ENCODE data around the gene STOX2.

STOX2 gene

DNA sequence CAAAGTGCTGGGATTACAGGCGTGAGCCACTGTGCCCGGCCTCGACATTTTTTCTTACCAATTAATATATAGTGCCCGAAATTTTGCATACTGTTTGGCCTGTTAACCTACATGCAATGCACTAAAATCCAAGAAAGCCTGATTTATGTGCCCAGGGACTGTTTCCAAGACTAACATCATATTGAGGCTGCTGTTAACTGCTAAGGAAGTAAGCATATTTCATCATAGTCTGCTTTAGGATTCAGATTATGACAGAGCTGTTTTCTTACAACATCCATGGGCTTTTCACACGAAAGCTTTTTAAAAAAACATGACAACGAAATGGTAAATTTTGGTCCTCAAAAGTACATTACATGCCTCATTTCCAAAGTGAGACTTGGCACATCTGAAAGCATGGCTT lies 84.4 kb downstream of the STOX2 start:
- Histone ChIP-seq H3F3A (ENCODE audit: insufficient read depth, low read length) (no peaks in the 10 kb centered on the region), H3K36me3 (ENCODE audit: insufficient read depth, low read length) (no peaks in the 10 kb centered on the region), H2AFZ (ENCODE audit: low read length) (no peak overlapping the region), H3K27ac (ENCODE audit: low read depth, low read length, poor library complexity, severe bottlenecking) (no peak overlapping the region), H3K79me2 (ENCODE audit: insufficient read depth, low read length) (no peaks in the 10 kb centered on the region), H3K27me3 (ENCODE audit: insufficient read depth, low read length) (no peaks in the 10 kb centered on the region), H4K20me1 (ENCODE audit: insufficient read depth, low read length) (no peaks in the 10 kb centered on the region), H3K9me3 (ENCODE audit: low read length) (no peaks in the 10 kb centered on the region), H3K9ac (ENCODE audit: low read length) (no peak overlapping the region), H3K4me2 (ENCODE audit: low read length) (no peak overlapping the region), H3K4me3 (ENCODE audit: low read depth, low read length, poor library complexity, severe bottlenecking) (no peak overlapping the region), H3K4me1 (ENCODE audit: insufficient read depth, low read length, severe bottlenecking) (no peaks in the 10 kb centered on the region), H3K9me2 (ENCODE audit: low read depth, low read length) (no peaks in the 10 kb centered on the region)
- TF ChIP-seq, protein P1, sequence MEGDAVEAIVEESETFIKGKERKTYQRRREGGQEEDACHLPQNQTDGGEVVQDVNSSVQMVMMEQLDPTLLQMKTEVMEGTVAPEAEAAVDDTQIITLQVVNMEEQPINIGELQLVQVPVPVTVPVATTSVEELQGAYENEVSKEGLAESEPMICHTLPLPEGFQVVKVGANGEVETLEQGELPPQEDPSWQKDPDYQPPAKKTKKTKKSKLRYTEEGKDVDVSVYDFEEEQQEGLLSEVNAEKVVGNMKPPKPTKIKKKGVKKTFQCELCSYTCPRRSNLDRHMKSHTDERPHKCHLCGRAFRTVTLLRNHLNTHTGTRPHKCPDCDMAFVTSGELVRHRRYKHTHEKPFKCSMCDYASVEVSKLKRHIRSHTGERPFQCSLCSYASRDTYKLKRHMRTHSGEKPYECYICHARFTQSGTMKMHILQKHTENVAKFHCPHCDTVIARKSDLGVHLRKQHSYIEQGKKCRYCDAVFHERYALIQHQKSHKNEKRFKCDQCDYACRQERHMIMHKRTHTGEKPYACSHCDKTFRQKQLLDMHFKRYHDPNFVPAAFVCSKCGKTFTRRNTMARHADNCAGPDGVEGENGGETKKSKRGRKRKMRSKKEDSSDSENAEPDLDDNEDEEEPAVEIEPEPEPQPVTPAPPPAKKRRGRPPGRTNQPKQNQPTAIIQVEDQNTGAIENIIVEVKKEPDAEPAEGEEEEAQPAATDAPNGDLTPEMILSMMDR (IDR thresholded peaks at IDR 0.05; ENCODE audit: low read length) = no peak
- TF ChIP-seq EZH2 (IDR thresholded peaks at IDR 0.05; ENCODE audit: borderline replicate concordance, low read length) = no peak

DNA sequence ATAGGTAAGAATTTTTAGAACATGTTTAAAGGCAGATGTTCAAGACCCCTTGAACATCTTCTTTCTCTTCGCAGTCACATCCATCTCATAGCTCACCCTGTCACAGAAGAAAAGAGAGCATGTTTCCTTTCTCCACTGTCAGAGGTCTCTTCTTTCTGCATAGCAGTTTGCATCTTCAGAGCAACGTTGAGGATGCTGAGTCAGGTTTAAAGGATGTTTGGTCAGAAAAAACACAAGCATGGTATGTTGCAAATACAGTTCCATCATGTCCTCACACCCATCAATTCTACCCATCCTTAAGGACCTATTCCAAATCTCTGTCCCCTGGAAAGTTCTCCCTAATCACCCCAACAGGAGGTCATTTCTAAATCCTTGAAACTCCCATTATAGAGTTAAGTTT lies 84.8 kb downstream of the STOX2 start:
- H3K27ac ChIP-seq (ENCODE audit: low read depth, low read length, poor library complexity, severe bottlenecking) = no peak overlapping the region
- H4K20me1 ChIP-seq (ENCODE audit: insufficient read depth, low read length) = no peaks in the 10 kb centered on the region

DNA sequence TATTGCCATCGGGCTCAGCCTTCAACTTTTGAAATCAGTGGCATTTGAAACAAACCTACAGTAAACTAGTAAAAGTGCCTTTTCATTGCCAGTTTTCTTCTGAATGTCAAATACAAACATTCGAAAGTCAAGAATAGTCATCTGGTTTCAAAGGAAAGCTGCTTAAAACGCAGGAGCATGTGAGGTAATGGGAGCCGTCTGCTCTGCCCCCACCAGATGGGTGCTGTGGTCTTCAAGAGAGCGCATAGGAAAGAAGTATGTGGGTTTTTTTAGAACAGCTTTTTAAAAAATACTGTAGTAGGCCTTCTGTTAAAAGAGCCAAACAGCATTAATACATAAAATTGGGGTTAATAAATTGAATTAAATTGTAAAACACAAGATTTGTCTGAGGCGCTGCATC lies 88.6 kb downstream of the STOX2 start:
- H3K9me2 ChIP-seq (ENCODE audit: low read depth, low read length) = no peaks in the 10 kb centered on the region
- H3F3A ChIP-seq (ENCODE audit: insufficient read depth, low read length) = no peaks in the 10 kb centered on the region
- no peaks in the 10 kb centered on the region for H3K9me3 ChIP-seq (ENCODE audit: low read length)
- no peak overlapping the region for H3K27ac ChIP-seq (ENCODE audit: low read depth, low read length, poor library complexity, severe bottlenecking)
- TF ChIP-seq, protein P1 (IDR thresholded peaks at IDR 0.05; ENCODE audit: low read length) = no peak
- TF ChIP-seq EZH2 (IDR thresholded peaks at IDR 0.05; ENCODE audit: borderline replicate concordance, low read length) = no peak
- H3K9ac ChIP-seq (ENCODE audit: low read length) = no peak overlapping the region
- H3K4me1 ChIP-seq (ENCODE audit: insufficient read depth, low read length, severe bottlenecking) = no peaks in the 10 kb centered on the region
- no peak overlapping the region for H3K4me2 ChIP-seq (ENCODE audit: low read length)
- H2AFZ ChIP-seq (ENCODE audit: low read length) = no peak overlapping the region
- no peaks in the 10 kb centered on the region for H3K27me3 ChIP-seq (ENCODE audit: insufficient read depth, low read length)
- no peaks in the 10 kb centered on the region for H3K79me2 ChIP-seq (ENCODE audit: insufficient read depth, low read length)
- no peak overlapping the region for H3K4me3 ChIP-seq (ENCODE audit: low read depth, low read length, poor library complexity, severe bottlenecking)
- H4K20me1 ChIP-seq (ENCODE audit: insufficient read depth, low read length) = no peaks in the 10 kb centered on the region
- H3K36me3 ChIP-seq (ENCODE audit: insufficient read depth, low read length) = no peaks in the 10 kb centered on the region

More for the DNA sequence above, 84.8 kb downstream of the STOX2 start:
- no peaks in the 10 kb centered on the region for H3K9me2 ChIP-seq (ENCODE audit: low read depth, low read length)
- H2AFZ ChIP-seq (ENCODE audit: low read length) = no peak overlapping the region
- H3K9ac ChIP-seq (ENCODE audit: low read length) = no peak overlapping the region
- H3K4me3 ChIP-seq (ENCODE audit: low read depth, low read length, poor library complexity, severe bottlenecking) = no peak overlapping the region
- H3K27me3 ChIP-seq (ENCODE audit: insufficient read depth, low read length) = no peaks in the 10 kb centered on the region
- no peaks in the 10 kb centered on the region for H3K4me1 ChIP-seq (ENCODE audit: insufficient read depth, low read length, severe bottlenecking)
- H3K36me3 ChIP-seq (ENCODE audit: insufficient read depth, low read length) = no peaks in the 10 kb centered on the region
- TF ChIP-seq EZH2 (IDR thresholded peaks at IDR 0.05; ENCODE audit: borderline replicate concordance, low read length) = no peak
- TF ChIP-seq, protein P1 (IDR thresholded peaks at IDR 0.05; ENCODE audit: low read length) = no peak
- no peaks in the 10 kb centered on the region for H3K79me2 ChIP-seq (ENCODE audit: insufficient read depth, low read length)
- H3K4me2 ChIP-seq (ENCODE audit: low read length) = no peak overlapping the region
- no peaks in the 10 kb centered on the region for H3F3A ChIP-seq (ENCODE audit: insufficient read depth, low read length)
- no peaks in the 10 kb centered on the region for H3K9me3 ChIP-seq (ENCODE audit: low read length)

All from OCI-LY1 (cell line).